LHCN-M2 (cell line): Measurements from ENCODE around the gene MACROD2. TPM values are rescaled to one million over a fixed set of nuclear protein-coding genes. Genes with fewer than 3 reads are reported as not detected.

Source experiments
- DNase-seq: peaks from one replicate; pipeline ENCODE4 v3.0.0-alpha.2; 2012; ENCODE audit warnings: low read depth
- total RNA-seq: library from RNA; depleted of rRNA; stranded (reverse); fragments of >200 nt; gene quantifications from 2 replicates; pipeline ENCODE4 v1.2.3, GENCODE V29; 2014

MACROD2 gene
- total RNA-seq, 1 experiment from 2014 or later = 1.1 TPM

DNA sequence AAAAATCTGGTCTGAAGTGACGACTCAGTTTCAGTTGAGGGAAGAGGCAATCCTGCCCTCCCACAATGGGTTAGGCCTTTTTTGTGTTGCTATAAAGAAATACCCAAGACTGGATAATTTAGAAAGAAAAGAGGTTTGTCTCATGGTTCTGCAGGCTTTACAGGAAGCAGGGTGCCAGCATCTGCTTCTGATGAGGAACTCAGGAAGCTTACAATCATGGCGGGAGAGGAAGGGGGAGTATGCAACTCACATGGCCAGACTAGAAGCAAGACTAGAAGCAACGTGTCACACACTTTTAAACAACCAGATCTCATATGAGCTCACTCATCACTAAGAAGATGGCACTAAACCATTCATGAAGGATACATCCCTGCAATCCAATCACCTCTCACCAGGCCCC lies 2048.6 kb downstream of the MACROD2 start:
- no peak for DNase-seq

GRCh38 chr20:16048876-16049275 lies 2053.6 kb downstream of the MACROD2 start:
- no peak for DNase-seq

DNA sequence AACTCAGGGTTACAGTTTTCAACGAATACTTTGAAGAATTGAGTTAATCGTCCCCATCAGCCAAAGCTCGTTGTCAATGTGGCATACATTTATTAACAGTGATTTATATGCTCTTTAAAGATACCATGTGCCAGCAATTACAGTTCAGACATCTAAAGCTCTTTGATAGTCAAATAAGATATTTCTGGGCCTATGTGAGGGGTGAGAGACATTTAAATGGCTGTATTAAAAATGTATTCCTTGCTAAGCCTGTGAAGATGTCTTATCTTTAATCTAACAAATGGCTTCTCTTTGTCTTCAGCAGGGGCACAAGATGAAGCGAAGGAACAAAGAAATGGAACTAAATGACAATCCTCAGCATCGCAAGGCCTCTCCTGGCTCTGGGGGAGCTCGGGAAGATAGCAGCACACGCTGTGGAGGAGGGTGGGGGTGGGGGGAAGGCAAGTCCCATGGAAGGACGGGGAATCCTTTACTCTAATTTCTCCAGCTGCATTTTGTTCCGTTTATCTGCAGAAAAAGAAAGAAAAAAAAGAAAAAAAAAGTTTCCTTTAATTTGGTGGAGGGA lies 2054.3 kb downstream of the MACROD2 start:
- no peak for DNase-seq

DNA sequence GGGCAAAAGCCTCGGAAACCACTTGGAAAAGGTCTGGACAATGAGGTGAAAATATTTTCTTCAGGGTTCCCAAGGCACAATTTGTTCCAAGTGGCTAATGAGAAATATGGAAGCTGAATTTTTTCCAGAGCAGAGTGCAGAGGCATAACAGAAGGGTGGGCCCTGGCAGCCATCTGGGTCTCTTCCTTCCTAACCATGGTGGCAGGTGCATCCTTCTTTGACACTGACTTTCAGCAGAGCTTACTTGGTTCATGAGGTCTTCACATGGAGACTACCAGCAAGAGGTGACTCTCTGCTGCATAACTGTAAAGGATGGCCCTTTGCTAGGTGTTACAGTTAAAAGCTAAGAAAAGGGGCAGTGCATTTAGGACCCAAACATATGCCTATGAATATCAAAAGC lies 2055.1 kb downstream of the MACROD2 start:
- DNase-seq = no peak

GRCh38 chr20:16051968-16052367 lies 2056.7 kb downstream of the MACROD2 start:
- no peak for DNase-seq

DNA sequence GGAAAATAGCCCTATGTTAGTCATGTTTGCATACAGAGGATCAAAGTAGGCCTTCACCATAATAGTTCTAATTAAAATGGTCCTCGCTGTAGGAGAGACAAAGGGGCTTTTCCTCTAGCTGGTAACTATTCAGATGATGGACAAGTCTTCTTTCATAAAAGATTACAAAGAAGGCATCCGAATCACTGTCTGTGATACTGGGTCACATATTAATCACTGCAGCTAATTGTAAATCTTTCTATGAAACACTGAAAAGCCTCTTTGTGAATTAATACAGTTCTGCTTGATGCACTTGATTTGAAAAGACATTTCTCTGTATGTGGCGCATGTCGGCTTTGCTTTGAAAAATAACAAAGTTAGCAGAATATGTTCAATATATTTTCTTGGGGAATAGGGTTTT lies 2057.1 kb downstream of the MACROD2 start:
- no peak for DNase-seq

DNA sequence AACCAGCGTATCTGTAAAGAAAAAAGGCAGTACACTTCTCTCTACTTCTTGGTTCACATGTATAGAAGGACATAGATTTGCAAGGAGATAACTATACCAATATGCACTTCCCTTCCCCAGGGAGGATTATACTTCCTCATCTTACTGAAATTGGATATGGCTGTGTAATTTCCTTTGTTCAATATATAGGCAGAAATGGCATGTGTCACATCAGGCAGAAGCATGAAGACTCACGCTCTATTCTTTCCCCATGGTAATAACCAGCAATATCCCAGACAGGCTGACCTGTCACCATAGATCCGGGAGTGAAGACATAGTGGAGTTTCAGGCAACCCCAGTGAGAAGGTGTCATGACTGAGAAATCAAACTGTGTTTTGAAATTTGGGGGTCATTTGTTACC lies 2059.7 kb downstream of the MACROD2 start:
- no peak for DNase-seq

DNA sequence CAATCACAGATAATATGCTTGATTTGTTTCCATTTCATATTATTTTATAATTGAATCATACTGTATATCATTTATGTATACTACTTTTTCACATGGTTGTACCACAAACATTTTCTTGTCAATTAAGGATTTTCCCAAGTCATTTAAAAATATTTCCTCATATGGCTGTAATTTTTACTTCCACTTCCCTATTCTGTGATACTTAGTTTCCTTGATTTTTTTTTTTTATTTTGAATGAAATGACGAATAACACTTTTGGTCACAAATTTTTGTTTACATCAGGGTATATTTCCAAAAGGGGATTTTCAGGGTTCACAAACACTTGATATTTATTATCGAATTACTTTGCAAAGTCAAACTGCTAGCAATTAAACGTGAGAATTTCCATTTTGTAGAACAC lies 2062.3 kb downstream of the MACROD2 start:
- DNase-seq = no peak

DNA sequence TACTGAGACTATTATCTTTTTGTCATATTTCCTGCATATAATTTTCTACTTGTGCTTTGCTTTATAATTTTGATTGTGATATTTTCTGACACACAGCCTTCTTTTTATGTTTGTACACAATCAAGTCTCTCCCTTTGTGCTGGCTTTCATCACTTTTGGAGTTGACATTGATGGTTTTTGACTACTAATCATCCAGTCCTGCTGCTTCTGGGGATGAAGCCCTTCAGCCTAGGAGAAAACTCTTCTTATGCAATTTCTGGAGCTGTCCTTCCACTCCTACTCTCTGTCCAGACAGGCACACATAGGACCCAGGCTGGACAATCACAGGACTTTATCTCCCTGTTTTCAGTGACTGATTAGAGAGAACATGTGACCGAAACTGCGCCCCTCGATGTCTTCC lies 2063.0 kb downstream of the MACROD2 start:
- no peak for DNase-seq

DNA sequence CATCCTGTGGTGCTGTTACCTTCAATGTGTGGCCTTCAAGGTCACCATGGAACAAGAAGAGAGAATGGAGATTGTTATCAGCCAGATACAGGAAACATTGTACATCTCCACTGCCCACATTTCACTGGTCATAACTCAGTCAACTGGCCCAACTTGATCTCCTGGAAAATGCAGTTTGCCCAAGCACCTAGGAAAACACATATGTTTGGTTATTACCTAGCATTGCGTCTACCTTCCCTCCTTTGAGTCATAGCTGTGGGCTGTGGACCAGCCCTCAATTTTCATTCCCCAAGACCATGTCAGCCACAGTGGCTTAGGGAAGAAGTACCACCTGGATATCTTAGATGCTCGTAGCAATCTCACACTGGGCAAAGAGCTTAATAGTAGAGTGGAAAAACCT lies 2064.5 kb downstream of the MACROD2 start:
- DNase-seq = no peak

DNA sequence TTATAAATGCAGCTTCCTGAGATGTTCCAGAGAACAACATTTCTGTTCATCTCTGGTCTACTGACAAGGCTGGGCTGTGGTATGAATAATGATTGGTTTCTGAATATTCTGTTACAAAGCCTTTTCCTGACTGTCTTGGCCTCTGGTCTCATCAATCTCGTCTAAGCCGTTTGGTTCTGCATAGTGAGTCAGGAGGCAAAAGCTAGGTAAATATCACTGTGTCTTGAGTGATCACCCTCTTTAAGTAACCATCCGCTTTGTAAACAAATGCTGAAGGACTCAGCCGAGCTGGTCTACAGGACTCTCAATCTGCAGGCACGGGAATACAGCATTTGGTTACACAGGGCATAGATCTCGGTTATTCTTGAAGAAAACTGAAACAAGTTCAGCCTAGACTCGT lies 2066.0 kb downstream of the MACROD2 start:
- DNase-seq = no peak

GRCh38 chr20:16062661-16063581 lies 2067.6 kb downstream of the MACROD2 start:
- DNase-seq = peak; percentile 71

- peak; percentile 55 for DNase-seq
Measured at GRCh38 chr20:16063881-16064280, 2068.6 kb downstream of the MACROD2 start.

- peak; percentile 83 for DNase-seq
Measured at GRCh38 chr20:16064989-16065707, 2069.8 kb downstream of the MACROD2 start.

GRCh38 chr20:16066571-16066970 lies 2071.3 kb downstream of the MACROD2 start:
- no peak for DNase-seq

GRCh38 chr20:16069389-16070010 lies 2074.2 kb downstream of the MACROD2 start:
- no peak for DNase-seq

DNA sequence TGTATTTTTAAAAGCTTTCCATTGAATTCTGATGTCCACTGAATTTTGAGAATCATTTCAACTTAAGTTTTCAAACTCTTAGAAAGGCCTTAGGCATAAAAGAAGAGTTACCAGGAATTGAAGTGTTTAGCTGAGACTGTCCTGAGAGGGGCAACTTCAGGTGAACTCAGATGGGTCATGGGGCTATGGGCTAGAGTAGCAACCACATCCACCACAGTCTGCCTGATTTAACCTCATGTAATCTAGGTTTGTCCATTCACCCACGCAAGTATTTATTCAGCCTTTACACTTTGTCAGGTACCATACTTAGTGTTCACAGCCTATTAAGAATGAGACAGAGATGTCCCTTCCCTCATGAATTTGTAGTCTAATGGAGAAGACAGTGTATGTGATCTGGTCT lies 2076.9 kb downstream of the MACROD2 start:
- DNase-seq = no peak

DNA sequence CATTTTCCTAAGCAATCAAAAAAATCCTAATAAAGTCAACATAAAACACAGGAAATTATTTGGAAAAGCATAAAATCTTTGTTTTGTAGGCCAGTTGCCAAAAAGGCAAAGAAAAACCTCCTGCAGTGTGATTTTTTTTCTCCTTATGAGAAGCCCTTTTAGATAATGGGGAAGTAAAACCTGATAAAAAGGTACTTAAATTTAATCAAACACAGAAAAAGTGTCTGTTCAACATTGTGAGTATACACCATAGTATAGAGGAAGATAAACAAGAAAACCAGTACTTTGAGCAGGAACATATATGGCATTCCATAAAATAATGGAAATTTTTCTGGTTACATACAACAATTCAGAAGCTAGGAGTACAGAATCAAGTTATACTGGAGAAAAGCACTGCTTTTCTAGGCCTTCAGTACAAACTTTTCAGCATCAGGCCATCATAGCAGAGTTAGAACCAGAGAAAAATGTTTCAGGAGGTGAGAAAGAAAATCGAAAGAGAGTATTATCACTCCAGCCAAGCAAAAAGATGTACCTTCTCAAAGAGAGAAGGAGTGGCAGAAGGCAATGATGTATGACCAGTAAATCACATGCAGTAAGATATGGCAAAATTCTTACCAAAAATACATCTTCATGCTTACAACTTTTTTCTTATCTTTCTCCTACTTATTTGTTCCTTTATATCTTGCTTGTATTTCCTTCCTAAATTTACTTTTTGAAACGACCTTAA lies 2083.0 kb downstream of the MACROD2 start:
- no peak for DNase-seq

DNA sequence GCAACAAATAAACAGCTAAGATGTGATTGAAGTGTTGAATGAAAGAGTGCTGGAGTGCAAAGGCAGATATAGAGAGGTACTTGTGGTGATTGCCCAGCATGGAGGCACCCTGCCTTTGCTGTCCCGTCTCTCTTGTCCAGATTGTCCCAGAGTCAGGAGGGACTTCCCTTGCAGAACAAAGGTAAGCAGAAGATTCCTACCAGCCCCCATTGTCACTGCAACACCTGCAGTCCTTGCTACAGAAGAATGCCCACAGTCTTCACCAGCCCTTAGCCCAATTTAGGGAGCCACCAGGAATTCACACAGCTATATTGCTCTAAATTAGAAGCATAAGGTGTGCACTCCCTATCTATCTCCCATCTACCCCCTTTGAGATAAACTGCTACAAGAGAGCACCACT lies 2086.1 kb downstream of the MACROD2 start:
- no peak for DNase-seq

- DNase-seq = no peak
Measured at GRCh38 chr20:16082051-16082550, 2086.8 kb downstream of the MACROD2 start.

GRCh38 chr20:16083639-16084280 lies 2088.4 kb downstream of the MACROD2 start:
- DNase-seq = no peak
